ENCODE measurements around the gene CRYL1.

GRCh38 chr13:20408181-20408580 is 117.5 kb downstream of the CRYL1 start:
- TF ChIP-seq CTCF (conservative IDR thresholded peaks at IDR 0.05 in 1 of 2, IDR thresholded peaks at IDR 0.05 in 1 of 2; ENCODE audit: extremely low read depth in 1 of 2, insufficient read depth in 1 of 2, low read depth in 1 of 2, low read length in 2 of 2) (no peak), EZH2 (IDR thresholded peaks at IDR 0.05; ENCODE audit: borderline replicate concordance, low read length) (no peak)
